SU-DHL-6 (cell line): Measurements from ENCODE around the gene CHST5.
A peak's percentile ranks its signal among the peaks of the same experiment; 100 is the strongest.

Source experiments
- H2AFZ ChIP-seq: fragments of 200-600 bp; sonication (generic); 2 replicates; pipeline ENCODE4 v1.6.1; 2014; ENCODE audit warnings: low read depth, mild to moderate bottlenecking, moderate library complexity, mixed read lengths, antibody characterized with exemption, low read length; ENCODE audit not compliant: severe bottlenecking
- H3F3A ChIP-seq: fragments of 200-600 bp; shearing (Covaris generic); 2 replicates; pipeline ENCODE4 v1.6.0; 2016; ENCODE audit warnings: antibody characterized with exemption, mild to moderate bottlenecking; ENCODE audit not compliant: insufficient read depth
- H3K27ac ChIP-seq: fragments of 200-600 bp; sonication (generic); 2 replicates; pipeline ENCODE4 v1.5.1; 2016; ENCODE audit warnings: low read depth, mild to moderate bottlenecking, low read length, moderate library complexity, mixed read lengths
- H3K27me3 ChIP-seq: fragments of 200-600 bp; sonication (generic), shearing (Covaris generic); 2 replicates; pipeline ENCODE4 v1.6.0; 2014; ENCODE audit warnings: mild to moderate bottlenecking, low read length
- H3K36me3 ChIP-seq: fragments of 200-600 bp; sonication (generic); 2 replicates; pipeline ENCODE4 v1.6.1; 2014; ENCODE audit warnings: mild to moderate bottlenecking, low read length, mixed read lengths
- H3K4me2 ChIP-seq: fragments of 300-600, 200-600 bp; shearing (Covaris generic), sonication (generic); 2 replicates; pipeline ENCODE4 v1.6.0; 2014; ENCODE audit warnings: low read length, low read depth, mild to moderate bottlenecking; ENCODE audit not compliant: poor library complexity, severe bottlenecking
- H3K4me3 ChIP-seq: fragments of 200-600 bp; sonication (generic); 2 replicates; pipeline ENCODE4 v1.5.1; 2014; ENCODE audit warnings: antibody characterized with exemption, low read length, mild to moderate bottlenecking, mixed read lengths; ENCODE audit not compliant: insufficient read depth, poor library complexity, severe bottlenecking
- H3K79me2 ChIP-seq: fragments of 200-600 bp; sonication (generic); 2 replicates; pipeline ENCODE4 v1.6.1; 2014; ENCODE audit warnings: mild to moderate bottlenecking, low read length, moderate library complexity; ENCODE audit not compliant: insufficient read depth
- H3K9ac ChIP-seq: fragments of 200-600 bp; sonication (generic); 2 replicates; pipeline ENCODE4 v1.7.0; 2014; ENCODE audit warnings: mild to moderate bottlenecking, low read length
- H3K9me2 ChIP-seq: fragments of 200-600 bp; sonication (generic); replicated peaks from 2 replicates; pipeline ENCODE4 v1.6.1; 2014; ENCODE audit warnings: low read length; ENCODE audit not compliant: insufficient read depth
- H3K9me3 ChIP-seq: fragments of 200-600 bp; sonication (generic); 2 replicates; pipeline ENCODE4 v1.6.1; 2014; ENCODE audit warnings: low read length, mixed read lengths; ENCODE audit not compliant: insufficient read depth
- H4K20me1 ChIP-seq: fragments of 200-600 bp; sonication (generic); 2 replicates; pipeline ENCODE4 v1.6.1; 2014; ENCODE audit warnings: low read depth, mild to moderate bottlenecking, antibody characterized with exemption, low read length, moderate library complexity, mixed read lengths
- CTCF ChIP-seq: fragments of 200-600 bp; sonication (generic); IDR thresholded peaks from one replicate; pipeline ENCODE4 v1.5.1; 2017; ENCODE audit warnings: antibody characterized with exemption, mild to moderate bottlenecking, low read length, moderate library complexity; ENCODE audit not compliant: insufficient read depth, poor library complexity, severe bottlenecking
- EZH2phosphoT487 ChIP-seq: fragments of 200-600 bp; sonication (generic), shearing (Covaris generic); conservative IDR thresholded peaks from 2 replicates; pipeline ENCODE4 v1.6.1; 2018; ENCODE audit warnings: mild to moderate bottlenecking, antibody characterized with exemption, low read length, moderate library complexity, mixed read lengths

CHST5 gene

GRCh38 chr16:75494661-75495075, 41.2 kb downstream of the CHST5 start:
- no peak overlapping the region for H2AFZ ChIP-seq
- H3K79me2 ChIP-seq, result no peaks in the 10 kb centered on the region
- no peaks in the 10 kb centered on the region for H3K36me3 ChIP-seq
- no peaks in the 10 kb centered on the region for H4K20me1 ChIP-seq
- no peaks in the 10 kb centered on the region for H3K9me2 ChIP-seq
- TF ChIP-seq EZH2phosphoT487 (no peak), CTCF (no peak)
- no peak overlapping the region for H3K4me3 ChIP-seq
- H3K9ac ChIP-seq, result no peak overlapping the region
- H3K9me3 ChIP-seq, result no peaks in the 10 kb centered on the region
- no peak overlapping the region for H3K27ac ChIP-seq
- H3K27me3 ChIP-seq, result no peaks in the 10 kb centered on the region
- no peak overlapping the region for H3K4me2 ChIP-seq
- peaks cover 3% of the 10 kb centered on the region; the same call in 1 of the 2 replicates for H3F3A ChIP-seq

GRCh38 chr16:75494184-75494583, 41.7 kb downstream of the CHST5 start:
- no peak overlapping the region for H3K4me3 ChIP-seq
- H3K79me2 ChIP-seq, result no peaks in the 10 kb centered on the region
- no peak overlapping the region for H3K9ac ChIP-seq
- peaks cover 3% of the 10 kb centered on the region; the same call in 1 of the 2 replicates for H3F3A ChIP-seq
- H3K27me3 ChIP-seq, result no peaks in the 10 kb centered on the region
- H4K20me1 ChIP-seq, result no peaks in the 10 kb centered on the region
- H3K27ac ChIP-seq, result no peak overlapping the region
- H3K36me3 ChIP-seq, result no peaks in the 10 kb centered on the region
- H3K9me2 ChIP-seq, result no peaks in the 10 kb centered on the region
- no peaks in the 10 kb centered on the region for H3K9me3 ChIP-seq
- no peak overlapping the region for H2AFZ ChIP-seq
- no peak overlapping the region for H3K4me2 ChIP-seq
- no peak for TF ChIP-seq CTCF
- no peak for TF ChIP-seq EZH2phosphoT487

GRCh38 chr16:75491876-75492275, 44.0 kb downstream of the CHST5 start:
- H3K9me2 ChIP-seq, result no peaks in the 10 kb centered on the region
- H3K79me2 ChIP-seq, result no peaks in the 10 kb centered on the region
- H3K4me2 ChIP-seq, result no peak overlapping the region
- no peaks in the 10 kb centered on the region for H3K27me3 ChIP-seq
- no peak overlapping the region for H3K9ac ChIP-seq
- no peaks in the 10 kb centered on the region for H4K20me1 ChIP-seq
- H3K9me3 ChIP-seq, result no peaks in the 10 kb centered on the region
- H3K36me3 ChIP-seq, result no peaks in the 10 kb centered on the region
- TF ChIP-seq EZH2phosphoT487 (no peak), CTCF (no peak)
- no peak overlapping the region for H3K27ac ChIP-seq
- H2AFZ ChIP-seq, result no peak overlapping the region
- peaks cover 8% of the 10 kb centered on the region; the same call in 1 of the 2 replicates for H3F3A ChIP-seq
- no peak overlapping the region for H3K4me3 ChIP-seq

GRCh38 chr16:75488322-75488721, 47.6 kb downstream of the CHST5 start:
- H3F3A ChIP-seq, result peaks cover 22% of the 10 kb centered on the region
- H3K4me3 ChIP-seq, result no peak overlapping the region
- H3K36me3 ChIP-seq, result no peaks in the 10 kb centered on the region
- H3K79me2 ChIP-seq, result no peaks in the 10 kb centered on the region
- no peaks in the 10 kb centered on the region for H3K9me2 ChIP-seq
- TF ChIP-seq EZH2phosphoT487, result no peak
- no peak overlapping the region for H3K4me2 ChIP-seq
- no peaks in the 10 kb centered on the region for H3K27me3 ChIP-seq
- no peaks in the 10 kb centered on the region for H4K20me1 ChIP-seq
- H3K27ac ChIP-seq, result peak overlapping the region; percentile 52
- H3K9ac ChIP-seq, result no peak overlapping the region
- H2AFZ ChIP-seq, result no peak overlapping the region
- no peaks in the 10 kb centered on the region for H3K9me3 ChIP-seq
